Activated CD4-positive, alpha-beta T cell treated with anti-CD3 and anti-CD28 coated beads, Interleukin-2, amount 10 ng/mL, durations not matched to agents 24 days and 14 days (primary cell): ENCODE data around the gene BPIFB1. TPM values are rescaled to one million over a fixed set of nuclear protein-coding genes. Genes with fewer than 3 reads are reported as not detected.

Experiments used
- DNase-seq: peaks from one replicate; pipeline ENCODE4 v3.0.0; 2022
- H3K27ac Mint-ChIP-seq: one replicate; pipeline ENCODE4 v1.8.0; 2022; ENCODE audit warnings: mild to moderate bottlenecking, mixed read lengths
- H3K27me3 Mint-ChIP-seq: one replicate; pipeline ENCODE4 v1.8.0; 2022; ENCODE audit warnings: mixed read lengths
- H3K36me3 Mint-ChIP-seq: one replicate; pipeline ENCODE4 v1.8.0; 2022; ENCODE audit warnings: low read depth, mild to moderate bottlenecking, mixed read lengths
- H3K4me1 Mint-ChIP-seq: one replicate; pipeline ENCODE4 v1.8.0; 2021; ENCODE audit warnings: mixed read lengths
- H3K4me3 Mint-ChIP-seq: one replicate; pipeline ENCODE4 v1.8.0; 2022; ENCODE audit warnings: mild to moderate bottlenecking, moderate library complexity, mixed read lengths
- H3K9me3 Mint-ChIP-seq: one replicate; pipeline ENCODE4 v1.8.0; 2021; ENCODE audit warnings: mixed read lengths
- intact Hi-C: fragments of 100-400 bp; cut with micrococcal nuclease; formaldehyde crosslinking; loops from one replicate; pipeline ENCODE4 v1.15.1; 2023
- total RNA-seq: library from RNA; stranded (reverse); gene quantifications from 2 replicates; pipeline ENCODE4 v1.2.3, GENCODE V29; 2022

Gene BPIFB1
- total RNA-seq, 1 donor from 2014 or later, result not detected

- Mint-ChIP-seq H3K9me3 (no peaks in the 10 kb centered on the region), H3K27ac (no peak overlapping the region), H3K4me3 (no peak overlapping the region), H3K36me3 (no peaks in the 10 kb centered on the region), H3K27me3 (peaks cover 4% of the 10 kb centered on the region), H3K4me1 (no peaks in the 10 kb centered on the region)
- DNase-seq, result no peak
- intact Hi-C loops, result no loop called here
These were observed 4.3 kb upstream of the BPIFB1 start for GRCh38 chr20:33278700-33279099.

- H3K4me1 Mint-ChIP-seq, result no peaks in the 10 kb centered on the region
- H3K27ac Mint-ChIP-seq, result no peak overlapping the region
- DNase-seq, result no peak
- H3K27me3 Mint-ChIP-seq, result peaks cover 4% of the 10 kb centered on the region
- intact Hi-C loops, result no loop called here
- H3K9me3 Mint-ChIP-seq, result no peaks in the 10 kb centered on the region
- H3K4me3 Mint-ChIP-seq, result no peak overlapping the region
- no peaks in the 10 kb centered on the region for H3K36me3 Mint-ChIP-seq
These were observed 3.6 kb upstream of the BPIFB1 start for GRCh38 chr20:33279261-33279910.

- H3K27ac Mint-ChIP-seq, result no peak overlapping the region
- no peaks in the 10 kb centered on the region for H3K9me3 Mint-ChIP-seq
- intact Hi-C loops, result no loop called here
- H3K4me1 Mint-ChIP-seq, result no peaks in the 10 kb centered on the region
- peaks cover 8% of the 10 kb centered on the region for H3K27me3 Mint-ChIP-seq
- no peak overlapping the region for H3K4me3 Mint-ChIP-seq
- no peak for DNase-seq
- no peaks in the 10 kb centered on the region for H3K36me3 Mint-ChIP-seq
These were observed 2.9 kb upstream of the BPIFB1 start for GRCh38 chr20:33280000-33280680.

- H3K9me3 Mint-ChIP-seq, result no peaks in the 10 kb centered on the region
- H3K27ac Mint-ChIP-seq, result no peak overlapping the region
- no peak overlapping the region for H3K4me3 Mint-ChIP-seq
- DNase-seq, result no peak
- intact Hi-C loops, result no loop called here
- H3K4me1 Mint-ChIP-seq, result no peaks in the 10 kb centered on the region
- H3K36me3 Mint-ChIP-seq, result no peaks in the 10 kb centered on the region
- peaks cover 8% of the 10 kb centered on the region for H3K27me3 Mint-ChIP-seq
These were observed 2.2 kb upstream of the BPIFB1 start for GRCh38 chr20:33280775-33281174.

GRCh38 chr20:33281550-33282146 lies 1.4 kb upstream of the BPIFB1 start:
- no peak for DNase-seq
- H3K27ac Mint-ChIP-seq, result no peak overlapping the region
- H3K9me3 Mint-ChIP-seq, result no peaks in the 10 kb centered on the region
- intact Hi-C loops, result no loop called here
- H3K36me3 Mint-ChIP-seq, result no peaks in the 10 kb centered on the region
- no peaks in the 10 kb centered on the region for H3K4me1 Mint-ChIP-seq
- no peak overlapping the region for H3K4me3 Mint-ChIP-seq
- peaks cover 8% of the 10 kb centered on the region for H3K27me3 Mint-ChIP-seq

- no peaks in the 10 kb centered on the region for H3K36me3 Mint-ChIP-seq
- peaks cover 10% of the 10 kb centered on the region for H3K27me3 Mint-ChIP-seq
- intact Hi-C loops, result no loop called here
- no peak overlapping the region for H3K27ac Mint-ChIP-seq
- DNase-seq, result no peak
- no peak overlapping the region for H3K4me3 Mint-ChIP-seq
- H3K4me1 Mint-ChIP-seq, result no peaks in the 10 kb centered on the region
- H3K9me3 Mint-ChIP-seq, result no peaks in the 10 kb centered on the region
These were observed 649 bp upstream of the BPIFB1 start for GRCh38 chr20:33282196-33282934.

GRCh38 chr20:33284284-33284683 lies 1.3 kb downstream of the BPIFB1 start:
- no peak overlapping the region for H3K4me3 Mint-ChIP-seq
- H3K27me3 Mint-ChIP-seq, result peaks cover 7% of the 10 kb centered on the region
- intact Hi-C loops, result no loop called here
- DNase-seq, result no peak
- no peaks in the 10 kb centered on the region for H3K36me3 Mint-ChIP-seq
- H3K9me3 Mint-ChIP-seq, result no peaks in the 10 kb centered on the region
- H3K4me1 Mint-ChIP-seq, result no peaks in the 10 kb centered on the region
- no peak overlapping the region for H3K27ac Mint-ChIP-seq

GRCh38 chr20:33284937-33285336 lies 1.9 kb downstream of the BPIFB1 start:
- H3K4me1 Mint-ChIP-seq, result no peaks in the 10 kb centered on the region
- no peaks in the 10 kb centered on the region for H3K9me3 Mint-ChIP-seq
- no peak for DNase-seq
- H3K36me3 Mint-ChIP-seq, result no peaks in the 10 kb centered on the region
- no peak overlapping the region for H3K27ac Mint-ChIP-seq
- no peak overlapping the region for H3K4me3 Mint-ChIP-seq
- intact Hi-C loops, result no loop called here
- H3K27me3 Mint-ChIP-seq, result peaks cover 7% of the 10 kb centered on the region

- H3K36me3 Mint-ChIP-seq, result no peaks in the 10 kb centered on the region
- intact Hi-C loops, result no loop called here
- no peak overlapping the region for H3K4me3 Mint-ChIP-seq
These were observed 3.0 kb downstream of the BPIFB1 start for GRCh38 chr20:33285861-33286495.

GRCh38 chr20:33287884-33288283 lies 4.9 kb downstream of the BPIFB1 start:
- Mint-ChIP-seq H3K4me3 (no peak overlapping the region), H3K36me3 (no peaks in the 10 kb centered on the region), H3K9me3 (no peaks in the 10 kb centered on the region), H3K27ac (no peak overlapping the region), H3K27me3 (peaks cover 7% of the 10 kb centered on the region), H3K4me1 (no peaks in the 10 kb centered on the region)
- no peak for DNase-seq
- intact Hi-C loops, result no loop called here

More at GRCh38 chr20:33285861-33286495, 3.0 kb downstream of the BPIFB1 start:
- Mint-ChIP-seq H3K9me3 (no peaks in the 10 kb centered on the region), H3K4me1 (no peaks in the 10 kb centered on the region), H3K27ac (no peak overlapping the region), H3K27me3 (peaks cover 7% of the 10 kb centered on the region)
- no peak for DNase-seq

- peaks cover 6% of the 10 kb centered on the region for H3K27me3 Mint-ChIP-seq
These were observed 7.8 kb downstream of the BPIFB1 start for GRCh38 chr20:33290852-33291251.

GRCh38 chr20:33291416-33291815 lies 8.4 kb downstream of the BPIFB1 start:
- Mint-ChIP-seq H3K4me3 (no peak overlapping the region), H3K27ac (no peak overlapping the region), H3K36me3 (no peaks in the 10 kb centered on the region), H3K4me1 (no peaks in the 10 kb centered on the region), H3K9me3 (no peaks in the 10 kb centered on the region), H3K27me3 (peaks cover 6% of the 10 kb centered on the region)
- DNase-seq, result no peak
- intact Hi-C loops, result no loop called here

More at GRCh38 chr20:33290852-33291251, 7.8 kb downstream of the BPIFB1 start:
- DNase-seq, result no peak
- Mint-ChIP-seq H3K36me3 (no peaks in the 10 kb centered on the region), H3K9me3 (no peaks in the 10 kb centered on the region), H3K4me3 (no peak overlapping the region), H3K4me1 (no peaks in the 10 kb centered on the region), H3K27ac (no peak overlapping the region)
- intact Hi-C loops, result no loop called here

- Mint-ChIP-seq H3K36me3 (no peaks in the 10 kb centered on the region), H3K4me1 (no peaks in the 10 kb centered on the region), H3K9me3 (no peaks in the 10 kb centered on the region), H3K4me3 (no peak overlapping the region), H3K27me3 (peaks cover 6% of the 10 kb centered on the region), H3K27ac (no peak overlapping the region)
- DNase-seq, result peak; percentile 90
- intact Hi-C loops, result loop anchor here (1.0 kb wide), 1 partner anchor 390 kb away; no protein-coding TSS in a partner anchor
These were observed 8.9 kb downstream of the BPIFB1 start for GRCh38 chr20:33291830-33292355.
